ENCODE measurements around the gene SCYGR8. TPM values are rescaled to one million over a fixed set of nuclear protein-coding genes. Genes with fewer than 3 reads are reported as not detected.

The SCYGR8 gene
- total and polyA plus RNA-seq, 2 donors (not counting 3 experiments of a cell fraction or from before 2014, with no cell fraction given): not detected

- BruUV-seq (replicated peaks): no TSS peak
- Histone ChIP-seq H3K4me1 (ENCODE audit: control insufficient read depth, extremely low read depth, insufficient read depth, low read length) (no peaks in the 10 kb centered on the region), H2AFZ (ENCODE audit: low read depth, low read length) (no peak overlapping the region), H3K27me3 (ENCODE audit: control insufficient read depth in 2 of 2, insufficient read depth in 2 of 2, low read length in 2 of 2) (peaks cover 0 to 2% of the 10 kb centered on the region in 2 experiments), H3K4me2 (ENCODE audit: insufficient read depth, low read length) (no peak overlapping the region), H3K79me2 (ENCODE audit: control insufficient read depth, insufficient read depth, low read length) (no peaks in the 10 kb centered on the region), H3K4me3 (replicated peaks in 1 of 3; ENCODE audit: insufficient read depth in 1 of 3, low read depth in 1 of 3, low read length in 3 of 3) (no peak overlapping the region), H3K9me1 (replicated peaks; ENCODE audit: control insufficient read depth, extremely low read depth, insufficient read depth, low read length) (no peaks in the 10 kb centered on the region), H4K20me1 (replicated peaks; ENCODE audit: control insufficient read depth, extremely low read depth, insufficient read depth, low read length) (no peaks in the 10 kb centered on the region), H3K9ac (replicated peaks; ENCODE audit: extremely low read depth, insufficient read depth, low read length) (no peak overlapping the region), H3K36me3 (ENCODE audit: control insufficient read depth in 2 of 2, extremely low read depth in 1 of 2, insufficient read depth in 2 of 2, low read length in 2 of 2) (no peaks in the 10 kb centered on the region), H3K27ac (ENCODE audit: insufficient read depth, low read depth, low read length) (no peak overlapping the region), H3K9me3 (replicated peaks; ENCODE audit: control insufficient read depth, insufficient read depth, low read length) (no peaks in the 10 kb centered on the region)
- intact Hi-C loops (cut with micrococcal nuclease): loop anchor here (2.0 kb wide), 1 partner anchor 50 kb away; no protein-coding TSS in a partner anchor
- CTCF ChIA-PET: interaction anchor here (0.6 kb wide), 1 partner anchor 361 kb away, joined by 3 read pairs; no protein-coding TSS in a partner anchor
- DNase-seq (ENCODE audit: low read depth, low spot score): no peak
- POLR2A ChIA-PET: no interaction called here
- dilution Hi-C loops (cut with MboI; ENCODE audit: extremely low pct_ligation_motif_present, low sequenced_read_pairs): no loop called here
- TF ChIP-seq, protein P1, sequence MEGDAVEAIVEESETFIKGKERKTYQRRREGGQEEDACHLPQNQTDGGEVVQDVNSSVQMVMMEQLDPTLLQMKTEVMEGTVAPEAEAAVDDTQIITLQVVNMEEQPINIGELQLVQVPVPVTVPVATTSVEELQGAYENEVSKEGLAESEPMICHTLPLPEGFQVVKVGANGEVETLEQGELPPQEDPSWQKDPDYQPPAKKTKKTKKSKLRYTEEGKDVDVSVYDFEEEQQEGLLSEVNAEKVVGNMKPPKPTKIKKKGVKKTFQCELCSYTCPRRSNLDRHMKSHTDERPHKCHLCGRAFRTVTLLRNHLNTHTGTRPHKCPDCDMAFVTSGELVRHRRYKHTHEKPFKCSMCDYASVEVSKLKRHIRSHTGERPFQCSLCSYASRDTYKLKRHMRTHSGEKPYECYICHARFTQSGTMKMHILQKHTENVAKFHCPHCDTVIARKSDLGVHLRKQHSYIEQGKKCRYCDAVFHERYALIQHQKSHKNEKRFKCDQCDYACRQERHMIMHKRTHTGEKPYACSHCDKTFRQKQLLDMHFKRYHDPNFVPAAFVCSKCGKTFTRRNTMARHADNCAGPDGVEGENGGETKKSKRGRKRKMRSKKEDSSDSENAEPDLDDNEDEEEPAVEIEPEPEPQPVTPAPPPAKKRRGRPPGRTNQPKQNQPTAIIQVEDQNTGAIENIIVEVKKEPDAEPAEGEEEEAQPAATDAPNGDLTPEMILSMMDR (IDR thresholded peaks at IDR 0.05; ENCODE audit: extremely low read depth in 1 of 2, insufficient read depth in 1 of 2, low read depth in 1 of 2, low read length in 2 of 2): no peak
- TF ChIP-seq, protein P2, sequence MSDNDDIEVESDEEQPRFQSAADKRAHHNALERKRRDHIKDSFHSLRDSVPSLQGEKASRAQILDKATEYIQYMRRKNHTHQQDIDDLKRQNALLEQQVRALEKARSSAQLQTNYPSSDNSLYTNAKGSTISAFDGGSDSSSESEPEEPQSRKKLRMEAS (IDR thresholded peaks at IDR 0.05; ENCODE audit: insufficient read depth, insufficient read length): no peak
- TF ChIP-seq POLR2A (IDR thresholded peaks at IDR 0.05; ENCODE audit: low read depth, low read length) (no peak), JUN (IDR thresholded peaks at IDR 0.05; ENCODE audit: borderline replicate concordance, insufficient read depth, insufficient read length, low read depth) (no peak), GATA2 (IDR thresholded peaks at IDR 0.05; ENCODE audit: insufficient read depth, insufficient read length, low read depth, low read length) (no peak), MYC (IDR thresholded peaks at IDR 0.05; ENCODE audit: low read depth, low read length) (no peak), POLR2AphosphoS5 (IDR thresholded peaks at IDR 0.05; ENCODE audit: insufficient read depth, low read depth, low read length) (no peak), EZH2 (IDR thresholded peaks at IDR 0.05; ENCODE audit: borderline replicate concordance, low read depth, low read length, severe bottlenecking) (no peak), FOS (IDR thresholded peaks at IDR 0.05; ENCODE audit: borderline replicate concordance, insufficient read depth, low read length) (no peak)
- no peak for FAIRE-seq
Observed at GRCh38 chr2:227716501-227716900, 29.2 kb upstream of the SCYGR8 start.

All from endothelial cell of umbilical vein (primary cell).